Activated T-helper 2 cell treated with anti-CD3 and anti-CD28 coated beads, Interferon-gamma antibody, Interleukin-2, Interleukin-4, amounts not matched to agents 10 μg/mL and 5 μg/mL and 100 μg/mL, durations not matched to agents 14 hours and 24 hours and 36 hours (primary cell): ENCODE measurements around the gene TBL1X. TPM values are rescaled to one million over a fixed set of nuclear protein-coding genes. Genes with fewer than 3 reads are reported as not detected.

Experiments
- DNase-seq: peaks from one replicate; pipeline ENCODE4 v3.0.0; 2021; ENCODE audit warnings: low spot score
- H3K27ac Mint-ChIP-seq: one replicate; pipeline ENCODE4 v1.8.0; 2021; ENCODE audit warnings: mixed read lengths
- H3K27me3 Mint-ChIP-seq: one replicate; pipeline ENCODE4 v1.8.0; 2021; ENCODE audit warnings: low read depth, mixed read lengths
- H3K36me3 Mint-ChIP-seq: one replicate; pipeline ENCODE4 v1.8.0; 2021; ENCODE audit warnings: low read depth, mixed read lengths
- H3K4me1 Mint-ChIP-seq: one replicate; pipeline ENCODE4 v1.8.0; 2021; ENCODE audit warnings: low read depth, mixed read lengths
- H3K4me3 Mint-ChIP-seq: one replicate; pipeline ENCODE4 v1.8.0; 2021; ENCODE audit warnings: low read depth, mild to moderate bottlenecking, moderate library complexity, mixed read lengths
- H3K9me3 Mint-ChIP-seq: one replicate; pipeline ENCODE4 v1.8.0; 2021; ENCODE audit warnings: mixed read lengths
- intact Hi-C: fragments of 100-400 bp; cut with micrococcal nuclease; formaldehyde crosslinking; loops from one replicate; pipeline ENCODE4 v1.15.1; 2023
- total RNA-seq: library from RNA; stranded (reverse); gene quantifications from 2 replicates; pipeline ENCODE4 v1.2.3, GENCODE V29; 2022

Gene TBL1X
- total RNA-seq, 1 donor from 2014 or later = 53.2 TPM

- H3K4me1 Mint-ChIP-seq = peaks cover 31% of the 10 kb centered on the region
- no peaks in the 10 kb centered on the region for H3K27me3 Mint-ChIP-seq
- no peak for DNase-seq
- intact Hi-C loops = loop anchor here (5.0 kb wide), 1 partner anchor 180 kb away; no protein-coding TSS in a partner anchor
- H3K27ac Mint-ChIP-seq = no peak overlapping the region
- no peak overlapping the region for H3K4me3 Mint-ChIP-seq
- H3K9me3 Mint-ChIP-seq = no peaks in the 10 kb centered on the region
- H3K36me3 Mint-ChIP-seq = peaks cover 17% of the 10 kb centered on the region
Measured at GRCh38 chrX:9642270-9642995, 177.6 kb downstream of the TBL1X start.

DNA sequence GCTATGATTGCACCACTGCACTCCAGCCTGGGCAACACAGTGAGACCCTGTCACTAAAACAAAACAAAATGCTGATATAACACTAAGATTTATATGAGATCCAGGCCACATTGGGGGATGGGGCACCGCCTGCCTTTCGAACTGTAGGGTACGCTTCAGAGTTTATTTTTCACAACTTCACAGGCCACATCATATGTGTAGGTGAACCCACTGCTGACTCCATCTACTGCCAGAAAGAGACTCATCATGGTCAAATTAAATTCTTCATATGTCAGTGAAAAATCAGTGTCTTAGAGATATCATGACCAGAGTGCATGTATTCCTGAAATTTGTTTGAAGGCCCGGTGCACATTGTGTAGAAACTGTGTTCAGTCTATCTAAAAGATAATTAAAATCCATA lies 178.9 kb downstream of the TBL1X start:
- H3K9me3 Mint-ChIP-seq = no peaks in the 10 kb centered on the region
- H3K27ac Mint-ChIP-seq = peak overlapping the region; percentile 17
- DNase-seq = no peak
- peaks cover 29% of the 10 kb centered on the region for H3K4me1 Mint-ChIP-seq
- H3K4me3 Mint-ChIP-seq = no peak overlapping the region
- H3K27me3 Mint-ChIP-seq = no peaks in the 10 kb centered on the region
- intact Hi-C loops = loop anchor here (1.0 to 5.0 kb wide), 2 partner anchors 33 to 182 kb away; no protein-coding TSS in a partner anchor
- H3K36me3 Mint-ChIP-seq = peaks cover 16% of the 10 kb centered on the region

DNA sequence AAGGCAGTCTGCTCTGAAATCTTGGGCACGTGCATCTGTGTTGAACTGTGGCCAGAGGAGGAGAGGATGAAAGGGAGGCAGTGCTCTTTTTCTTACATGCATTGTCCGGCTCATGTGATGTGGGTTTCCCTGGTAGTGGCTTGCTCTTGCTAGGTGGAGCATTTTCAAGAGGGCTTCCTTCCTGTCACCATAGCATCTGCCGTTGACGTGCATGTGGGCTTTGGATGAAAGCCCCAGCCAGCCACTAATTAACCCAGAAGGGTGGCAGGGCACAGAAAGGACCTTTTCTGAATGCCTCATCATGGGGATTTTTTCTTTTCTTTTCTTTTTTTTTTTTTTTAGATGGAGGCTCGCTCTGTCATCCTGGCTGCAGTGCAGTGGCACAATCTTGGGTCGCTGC lies 179.5 kb downstream of the TBL1X start:
- Mint-ChIP-seq H3K9me3 (no peaks in the 10 kb centered on the region), H3K4me3 (no peak overlapping the region), H3K27me3 (no peaks in the 10 kb centered on the region), H3K36me3 (peaks cover 16% of the 10 kb centered on the region), H3K4me1 (peaks cover 24% of the 10 kb centered on the region), H3K27ac (peak overlapping the region; percentile 17)
- intact Hi-C loops = loop anchor here (1.0 to 5.0 kb wide), 2 partner anchors 33 to 182 kb away; no protein-coding TSS in a partner anchor
- DNase-seq = peak; percentile 26

DNA sequence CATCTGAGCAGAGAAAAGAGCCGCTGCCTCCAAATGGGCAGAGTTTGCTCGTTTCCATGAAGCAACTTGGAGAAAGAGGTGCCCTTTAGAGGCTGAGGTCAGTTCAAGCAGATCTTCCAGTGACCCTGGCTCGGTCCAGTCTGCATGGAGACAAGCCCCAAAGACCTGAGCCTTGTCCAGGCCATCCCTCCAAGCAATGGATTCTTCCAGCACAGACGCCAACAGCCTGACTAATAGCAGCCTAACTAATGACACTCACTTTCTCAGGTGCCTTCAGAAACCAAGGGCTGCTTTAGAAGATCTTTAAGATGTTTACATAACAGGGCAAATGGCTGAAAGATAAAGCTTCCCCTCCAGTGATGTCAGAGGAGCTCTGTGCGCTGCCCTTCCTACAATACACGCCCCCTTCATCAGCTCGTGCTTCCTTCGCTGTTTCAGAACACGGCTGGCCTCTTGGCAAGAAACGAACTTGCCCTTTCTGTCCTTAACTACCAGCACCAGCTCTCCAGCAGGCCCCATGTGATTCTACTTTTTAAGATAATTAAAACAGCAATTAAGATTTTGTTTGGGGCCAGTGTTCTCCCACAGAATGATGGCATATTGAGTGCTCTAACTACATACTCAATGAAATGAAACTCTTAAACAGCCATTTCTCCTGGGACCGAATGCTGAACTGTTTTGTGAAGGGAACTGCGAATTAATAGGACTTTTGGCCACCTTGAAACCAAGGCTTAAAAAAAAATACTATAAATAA lies 181.8 kb downstream of the TBL1X start:
- Mint-ChIP-seq H3K27me3 (no peaks in the 10 kb centered on the region), H3K4me3 (no peak overlapping the region), H3K36me3 (peaks cover 15% of the 10 kb centered on the region), H3K9me3 (no peaks in the 10 kb centered on the region), H3K27ac (no peak overlapping the region), H3K4me1 (peaks cover 23% of the 10 kb centered on the region)
- no peak for DNase-seq
- intact Hi-C loops = no loop called here

- intact Hi-C loops = no loop called here
- Mint-ChIP-seq H3K36me3 (peaks cover 7% of the 10 kb centered on the region), H3K9me3 (no peaks in the 10 kb centered on the region), H3K27me3 (no peaks in the 10 kb centered on the region), H3K4me3 (no peak overlapping the region), H3K27ac (no peak overlapping the region), H3K4me1 (peaks cover 15% of the 10 kb centered on the region)
- DNase-seq = no peak
Measured at GRCh38 chrX:9647431-9647830, 182.6 kb downstream of the TBL1X start.

DNA sequence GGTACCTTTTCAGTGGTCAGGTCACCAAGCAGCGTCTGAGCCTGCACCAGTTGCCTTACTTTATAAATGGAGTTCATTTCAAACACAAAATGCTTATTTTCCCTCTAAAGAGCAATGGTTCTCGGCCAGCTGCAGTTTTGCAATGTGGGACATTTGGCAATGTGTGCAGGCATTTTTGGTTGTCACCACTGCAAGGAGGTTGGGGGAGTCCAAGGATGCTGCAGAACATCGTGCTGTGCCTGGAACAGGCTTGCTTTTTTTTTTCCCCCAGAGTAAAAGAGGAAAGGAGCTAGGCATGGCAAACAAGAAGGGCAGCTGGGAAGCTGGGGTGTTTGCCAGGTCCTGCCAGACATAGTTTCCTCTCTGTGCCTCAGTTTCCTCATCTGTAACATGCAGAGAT lies 185.2 kb downstream of the TBL1X start:
- Mint-ChIP-seq H3K27me3 (no peaks in the 10 kb centered on the region), H3K36me3 (peaks cover 9% of the 10 kb centered on the region), H3K4me3 (no peak overlapping the region), H3K27ac (no peak overlapping the region), H3K9me3 (no peaks in the 10 kb centered on the region), H3K4me1 (no peaks in the 10 kb centered on the region)
- intact Hi-C loops = no loop called here
- no peak for DNase-seq

DNA sequence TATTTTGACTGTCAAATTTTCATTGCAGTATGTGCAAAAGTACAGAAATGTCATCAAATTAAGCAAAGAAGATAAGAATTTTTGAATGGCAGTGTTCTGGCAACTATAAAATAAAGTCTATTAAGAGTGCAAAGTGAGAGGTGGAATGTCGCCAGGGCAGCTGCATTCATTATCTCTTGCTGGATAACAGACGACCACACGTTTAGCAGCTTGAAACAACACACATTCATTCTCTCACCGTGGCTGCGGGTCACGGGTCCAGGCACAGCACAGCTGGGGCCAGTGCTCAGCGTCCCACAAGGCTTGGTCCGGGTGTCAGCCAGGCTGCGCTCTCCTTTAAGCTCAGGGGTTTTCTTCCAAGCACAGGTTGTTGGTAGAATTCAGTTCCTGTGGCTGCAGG lies 186.9 kb downstream of the TBL1X start:
- intact Hi-C loops = no loop called here
- no peak for DNase-seq
- H3K9me3 Mint-ChIP-seq = no peaks in the 10 kb centered on the region
- H3K27ac Mint-ChIP-seq = no peak overlapping the region
- no peaks in the 10 kb centered on the region for H3K27me3 Mint-ChIP-seq
- H3K4me1 Mint-ChIP-seq = no peaks in the 10 kb centered on the region
- peaks cover 16% of the 10 kb centered on the region for H3K36me3 Mint-ChIP-seq
- H3K4me3 Mint-ChIP-seq = no peak overlapping the region

- no peaks in the 10 kb centered on the region for H3K4me1 Mint-ChIP-seq
- intact Hi-C loops = no loop called here
- peaks cover 26% of the 10 kb centered on the region for H3K36me3 Mint-ChIP-seq
- no peak overlapping the region for H3K4me3 Mint-ChIP-seq
- no peaks in the 10 kb centered on the region for H3K9me3 Mint-ChIP-seq
- DNase-seq = no peak
- H3K27me3 Mint-ChIP-seq = no peaks in the 10 kb centered on the region
- no peak overlapping the region for H3K27ac Mint-ChIP-seq
Measured at GRCh38 chrX:9654929-9655328, 190.1 kb downstream of the TBL1X start.

- H3K4me3 Mint-ChIP-seq = no peak overlapping the region
- DNase-seq = no peak
- intact Hi-C loops = no loop called here
- no peak overlapping the region for H3K27ac Mint-ChIP-seq
- peaks cover 29% of the 10 kb centered on the region for H3K36me3 Mint-ChIP-seq
- no peaks in the 10 kb centered on the region for H3K4me1 Mint-ChIP-seq
- H3K27me3 Mint-ChIP-seq = no peaks in the 10 kb centered on the region
- no peaks in the 10 kb centered on the region for H3K9me3 Mint-ChIP-seq
Measured at GRCh38 chrX:9656277-9656676, 191.4 kb downstream of the TBL1X start.

DNA sequence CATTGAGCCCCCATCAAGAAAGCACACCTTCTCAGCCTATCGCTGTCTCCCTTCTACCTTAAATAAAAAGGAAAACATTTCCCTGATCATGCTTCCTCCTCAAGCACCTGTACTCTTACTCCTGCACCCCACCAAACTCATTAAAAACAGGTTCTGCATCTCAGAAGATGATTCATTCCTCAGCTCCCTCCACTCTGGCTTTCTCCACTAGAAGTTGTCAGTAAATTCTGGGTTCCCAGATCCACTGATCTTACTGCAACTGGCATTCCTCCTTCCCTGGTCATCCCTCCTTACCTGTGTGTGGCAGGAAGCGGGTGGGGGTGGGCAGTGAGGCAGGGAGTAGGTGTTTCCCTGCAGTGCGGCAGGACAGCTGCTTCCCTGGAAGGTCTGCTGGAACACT lies 192.0 kb downstream of the TBL1X start:
- no peaks in the 10 kb centered on the region for H3K4me1 Mint-ChIP-seq
- no peaks in the 10 kb centered on the region for H3K9me3 Mint-ChIP-seq
- H3K4me3 Mint-ChIP-seq = no peak overlapping the region
- DNase-seq = no peak
- intact Hi-C loops = no loop called here
- no peaks in the 10 kb centered on the region for H3K27me3 Mint-ChIP-seq
- peaks cover 29% of the 10 kb centered on the region for H3K36me3 Mint-ChIP-seq
- no peak overlapping the region for H3K27ac Mint-ChIP-seq

- Mint-ChIP-seq H3K27ac (no peak overlapping the region), H3K4me1 (no peaks in the 10 kb centered on the region), H3K9me3 (no peaks in the 10 kb centered on the region), H3K4me3 (no peak overlapping the region), H3K36me3 (peaks cover 35% of the 10 kb centered on the region), H3K27me3 (no peaks in the 10 kb centered on the region)
- intact Hi-C loops = no loop called here
- no peak for DNase-seq
Measured at GRCh38 chrX:9657590-9658256, 192.9 kb downstream of the TBL1X start.

DNA sequence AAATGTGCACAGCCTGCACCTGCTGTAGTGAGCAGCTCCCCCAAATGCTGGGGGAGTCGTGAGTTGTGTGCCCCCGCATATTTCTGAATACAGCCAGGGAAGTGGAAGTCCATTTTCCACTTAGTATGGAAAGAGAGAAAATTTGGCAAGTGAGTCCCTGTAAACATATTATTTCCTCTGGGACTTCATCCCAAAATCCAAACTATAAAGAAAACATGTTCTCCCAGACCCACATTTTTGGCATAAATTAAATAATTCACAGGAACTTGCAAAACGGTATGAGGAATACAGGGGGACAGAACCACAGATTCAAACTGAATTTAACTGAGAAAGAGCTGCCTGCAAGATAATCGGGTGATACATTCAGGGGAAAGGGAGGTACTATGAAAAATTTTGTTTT lies 193.6 kb downstream of the TBL1X start:
- Mint-ChIP-seq H3K4me1 (no peaks in the 10 kb centered on the region), H3K36me3 (peaks cover 35% of the 10 kb centered on the region), H3K9me3 (no peaks in the 10 kb centered on the region), H3K27ac (no peak overlapping the region), H3K4me3 (no peak overlapping the region), H3K27me3 (no peaks in the 10 kb centered on the region)
- no peak for DNase-seq
- intact Hi-C loops = no loop called here
